ENCODE results near the gene TIGD6.

The TIGD6 gene

GRCh38 chr5:150020249-150020648 is 19.8 kb upstream of the TIGD6 start:
- no peak overlapping the region for H3K4me3 ChIP-seq (ENCODE audit: low read depth, low read length)
- in situ Hi-C loops (cut with HindIII; ENCODE audit: low sequenced_read_pairs), result no loop called here

GRCh38 chr5:150017226-150018005 is 17.0 kb upstream of the TIGD6 start:
- H3K4me3 ChIP-seq (ENCODE audit: low read depth, low read length), result no peak overlapping the region
- DNase-seq (ENCODE audit: low read depth, low spot score), result no peak
- no peak for TF ChIP-seq CTCF (IDR thresholded peaks at IDR 0.05; ENCODE audit: low read depth, low read length)
- in situ Hi-C loops (cut with HindIII; ENCODE audit: low sequenced_read_pairs), result no loop called here

More at GRCh38 chr5:150020249-150020648, 19.8 kb upstream of the TIGD6 start:
- no peak for TF ChIP-seq CTCF (IDR thresholded peaks at IDR 0.05; ENCODE audit: low read depth, low read length)
- DNase-seq (ENCODE audit: low read depth, low spot score), result no peak

GRCh38 chr5:150016537-150016936 is 16.1 kb upstream of the TIGD6 start:
- in situ Hi-C loops (cut with HindIII; ENCODE audit: low sequenced_read_pairs), result no loop called here
- DNase-seq (ENCODE audit: low read depth, low spot score), result no peak
- no peak for TF ChIP-seq CTCF (IDR thresholded peaks at IDR 0.05; ENCODE audit: low read depth, low read length)

GRCh38 chr5:150015415-150015814 is 15.0 kb upstream of the TIGD6 start:
- in situ Hi-C loops (cut with HindIII; ENCODE audit: low sequenced_read_pairs), result no loop called here
- DNase-seq (ENCODE audit: low read depth, low spot score), result no peak
- TF ChIP-seq CTCF (IDR thresholded peaks at IDR 0.05; ENCODE audit: low read depth, low read length), result no peak
- no peak overlapping the region for H3K4me3 ChIP-seq (ENCODE audit: low read depth, low read length)

More at GRCh38 chr5:150016537-150016936, 16.1 kb upstream of the TIGD6 start:
- H3K4me3 ChIP-seq (ENCODE audit: low read depth, low read length), result no peak overlapping the region

- H3K4me3 ChIP-seq (ENCODE audit: low read depth, low read length), result no peak overlapping the region
- no peak for TF ChIP-seq CTCF (IDR thresholded peaks at IDR 0.05; ENCODE audit: low read depth, low read length)
- no peak for DNase-seq (ENCODE audit: low read depth, low spot score)
- in situ Hi-C loops (cut with HindIII; ENCODE audit: low sequenced_read_pairs), result no loop called here
These were observed 14.0 kb upstream of the TIGD6 start for GRCh38 chr5:150014456-150014855.

- no peak for DNase-seq (ENCODE audit: low read depth, low spot score)
- TF ChIP-seq CTCF (IDR thresholded peaks at IDR 0.05; ENCODE audit: low read depth, low read length), result no peak
- H3K4me3 ChIP-seq (ENCODE audit: low read depth, low read length), result no peak overlapping the region
- in situ Hi-C loops (cut with HindIII; ENCODE audit: low sequenced_read_pairs), result no loop called here
These were observed 13.5 kb upstream of the TIGD6 start for GRCh38 chr5:150013931-150014330.

Measured in astrocyte of the spinal cord (primary cell).